Astrocyte of the cerebellum (primary cell): ENCODE results near the gene C16orf74.

Source experiments
- DNase-seq: peaks from one replicate; pipeline ENCODE4 v3.0.0-alpha.2; 2011; ENCODE audit warnings: low read depth
- H3K4me3 ChIP-seq: 2 replicates; pipeline ENCODE4 v1.5.1; 2011; ENCODE audit warnings: mild to moderate bottlenecking, low read depth, low read length, moderate library complexity
- in situ Hi-C: cut with HindIII; loops from 2 replicates; pipeline ENCODE4 v1.10.0; 2017; ENCODE audit warnings: low sequenced_read_pairs
- TF ChIP-seq, protein P1 (sequence below): IDR thresholded peaks from 2 replicates; pipeline ENCODE4 v1.5.1; 2012; ENCODE audit warnings: low read length, low read depth, moderate library complexity, mild to moderate bottlenecking; ENCODE audit errors: missing control alignments

Gene C16orf74

DNA sequence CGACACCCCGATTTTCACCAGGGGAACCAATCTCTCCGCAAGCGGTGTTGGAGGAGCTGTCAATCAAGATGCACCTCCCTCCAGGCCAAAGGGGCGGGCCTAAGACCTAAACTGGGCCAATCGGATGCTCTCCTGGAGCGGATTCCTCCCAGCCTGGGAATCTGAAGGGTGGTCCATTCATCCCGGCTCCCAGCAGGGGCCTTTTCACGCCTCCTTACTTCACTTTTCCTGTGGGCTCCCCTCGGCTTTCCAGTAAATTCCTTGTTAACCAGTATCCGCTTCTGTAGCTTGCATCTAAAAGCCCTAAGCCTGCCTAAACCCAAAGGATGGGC, 17.1 kb downstream of the C16orf74 start:
- in situ Hi-C loops: no loop called here
- DNase-seq: no peak
- TF ChIP-seq, protein P1, sequence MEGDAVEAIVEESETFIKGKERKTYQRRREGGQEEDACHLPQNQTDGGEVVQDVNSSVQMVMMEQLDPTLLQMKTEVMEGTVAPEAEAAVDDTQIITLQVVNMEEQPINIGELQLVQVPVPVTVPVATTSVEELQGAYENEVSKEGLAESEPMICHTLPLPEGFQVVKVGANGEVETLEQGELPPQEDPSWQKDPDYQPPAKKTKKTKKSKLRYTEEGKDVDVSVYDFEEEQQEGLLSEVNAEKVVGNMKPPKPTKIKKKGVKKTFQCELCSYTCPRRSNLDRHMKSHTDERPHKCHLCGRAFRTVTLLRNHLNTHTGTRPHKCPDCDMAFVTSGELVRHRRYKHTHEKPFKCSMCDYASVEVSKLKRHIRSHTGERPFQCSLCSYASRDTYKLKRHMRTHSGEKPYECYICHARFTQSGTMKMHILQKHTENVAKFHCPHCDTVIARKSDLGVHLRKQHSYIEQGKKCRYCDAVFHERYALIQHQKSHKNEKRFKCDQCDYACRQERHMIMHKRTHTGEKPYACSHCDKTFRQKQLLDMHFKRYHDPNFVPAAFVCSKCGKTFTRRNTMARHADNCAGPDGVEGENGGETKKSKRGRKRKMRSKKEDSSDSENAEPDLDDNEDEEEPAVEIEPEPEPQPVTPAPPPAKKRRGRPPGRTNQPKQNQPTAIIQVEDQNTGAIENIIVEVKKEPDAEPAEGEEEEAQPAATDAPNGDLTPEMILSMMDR: no peak
- H3K4me3 ChIP-seq: no peak overlapping the region

DNA sequence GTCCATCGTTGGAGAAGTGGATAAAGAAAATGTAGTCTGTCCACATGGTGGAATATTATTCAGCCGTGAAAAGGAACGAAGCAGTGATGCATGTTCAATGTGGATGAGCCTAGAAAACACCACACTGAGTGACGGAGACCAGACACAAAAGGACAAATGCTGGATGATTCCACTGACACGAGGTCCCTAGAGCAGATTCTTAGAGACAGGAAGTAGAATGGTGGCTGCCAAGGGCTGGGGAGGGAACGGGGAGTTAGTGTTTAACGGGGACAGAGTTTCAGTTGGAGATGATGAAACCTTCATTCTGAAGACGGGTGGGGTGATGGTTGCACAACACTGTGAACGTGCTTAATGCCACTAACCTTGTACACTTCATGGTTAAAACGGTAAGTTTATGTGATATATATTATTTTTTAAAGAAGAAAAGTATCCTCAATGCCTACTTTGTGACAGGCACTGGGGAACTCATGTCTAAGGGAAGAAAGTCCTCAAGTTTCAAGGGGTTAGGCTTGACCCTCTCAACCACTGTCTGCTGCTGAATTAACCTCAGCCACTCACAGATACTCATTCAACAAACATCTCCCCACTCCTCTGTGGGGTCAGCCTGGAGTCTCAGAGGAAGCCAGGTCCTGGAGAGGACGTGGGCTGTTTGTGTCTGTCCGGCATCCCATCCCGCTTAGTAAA, 17.6 kb downstream of the C16orf74 start:
- H3K4me3 ChIP-seq: no peak overlapping the region
- in situ Hi-C loops: no loop called here
- DNase-seq: no peak
- TF ChIP-seq, protein P1: no peak

DNA sequence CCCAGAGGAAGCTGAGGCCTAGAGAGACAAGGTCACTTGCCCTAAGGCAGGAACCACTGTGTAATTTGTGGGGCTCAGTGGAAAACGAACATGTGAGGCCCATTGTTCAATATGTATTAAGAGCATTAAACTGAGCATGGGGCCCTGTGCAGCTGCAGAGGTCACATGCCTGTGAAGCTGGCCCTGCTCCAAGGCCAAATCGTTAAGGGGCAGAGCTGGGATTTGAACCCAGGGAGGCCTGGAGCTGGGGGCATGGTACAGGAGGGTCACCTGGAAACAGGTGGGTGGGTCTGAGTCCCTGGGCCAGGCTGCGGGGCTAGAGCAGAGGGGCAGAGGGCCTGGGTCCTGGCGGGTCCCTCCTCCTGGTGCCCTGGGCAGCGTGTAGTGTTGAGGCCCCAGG, 19.7 kb downstream of the C16orf74 start:
- TF ChIP-seq, protein P1: no peak

DNA sequence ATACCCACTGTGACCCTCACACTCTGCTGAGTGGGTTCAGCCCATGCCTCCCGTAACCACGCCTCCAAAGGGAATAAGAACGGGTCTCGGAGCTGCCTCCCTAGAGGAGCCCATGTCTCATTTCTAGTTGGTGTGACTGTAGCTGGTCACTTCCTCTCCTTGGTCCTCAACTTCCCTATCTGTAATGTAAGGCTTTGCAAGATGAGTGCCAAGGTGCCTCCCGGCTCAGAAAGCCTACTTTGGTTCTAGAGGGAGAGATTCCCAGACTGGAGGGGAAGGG, 20.8 kb downstream of the C16orf74 start:
- in situ Hi-C loops: no loop called here
- no peak for DNase-seq
- TF ChIP-seq, protein P1: no peak
- H3K4me3 ChIP-seq: no peak overlapping the region

More for the DNA sequence above, 19.7 kb downstream of the C16orf74 start:
- in situ Hi-C loops: no loop called here
- no peak for DNase-seq
- H3K4me3 ChIP-seq: no peak overlapping the region

DNA sequence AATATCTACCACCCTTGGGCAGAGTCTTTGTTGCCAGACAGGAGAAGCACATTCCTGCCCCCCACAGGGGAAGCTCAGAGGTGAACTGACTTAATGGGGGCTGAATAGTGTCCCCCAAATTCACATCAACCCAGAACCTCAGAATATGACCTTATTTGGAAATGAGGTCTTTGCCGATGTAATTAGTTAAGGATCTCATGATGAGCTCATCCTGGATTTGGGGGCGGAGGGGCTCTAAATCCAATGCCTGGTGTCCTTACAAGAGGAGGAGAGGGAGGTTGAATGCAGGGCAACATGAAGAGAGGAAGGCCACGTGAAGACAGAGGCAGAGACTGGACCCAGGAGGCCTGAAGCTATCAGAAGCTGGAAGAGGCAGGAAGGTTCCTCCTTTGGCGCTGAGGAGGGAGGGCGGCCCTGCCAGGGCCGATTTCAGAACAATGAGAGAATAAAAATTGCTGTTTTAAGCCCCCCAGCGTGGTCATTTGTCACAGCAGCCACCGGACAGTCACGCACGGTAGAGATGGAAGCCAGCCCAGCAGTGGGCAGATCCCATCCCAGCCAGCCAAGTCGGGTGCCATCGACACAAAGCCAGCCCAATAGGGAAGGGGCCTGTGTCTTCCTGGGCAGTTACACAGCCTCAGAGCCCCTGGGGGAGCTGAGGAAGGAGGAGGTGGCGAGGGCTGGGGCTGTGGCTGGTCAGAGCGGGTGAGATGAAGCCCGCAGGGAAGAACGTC, 21.3 kb downstream of the C16orf74 start:
- in situ Hi-C loops: no loop called here
- DNase-seq: no peak
- no peak overlapping the region for H3K4me3 ChIP-seq
- TF ChIP-seq, protein P1: no peak

DNA sequence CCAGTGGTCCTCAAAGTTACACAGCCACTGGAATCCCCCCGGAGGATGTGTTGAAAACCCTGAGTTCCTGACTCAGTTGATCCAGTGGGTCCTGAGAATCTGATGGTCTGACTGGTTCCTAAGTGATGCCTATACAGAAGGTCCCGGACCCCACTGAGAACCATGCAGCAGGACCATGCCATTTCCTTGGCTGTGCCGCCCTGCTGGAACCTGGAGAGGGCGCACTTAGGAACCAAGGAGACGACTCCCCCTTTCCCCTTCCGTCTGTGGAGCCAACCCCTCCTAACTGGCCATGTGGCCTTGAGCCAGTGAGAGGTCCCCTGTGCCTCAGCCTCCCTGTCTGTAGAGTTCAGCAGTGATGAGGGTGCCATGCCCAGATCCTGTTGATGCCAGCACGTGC, 22.0 kb downstream of the C16orf74 start:
- no peak for DNase-seq
- TF ChIP-seq, protein P1: peak; percentile 40
- in situ Hi-C loops: no loop called here
- no peak overlapping the region for H3K4me3 ChIP-seq
